GM06990 (cell line): Measurements from ENCODE around the gene ART4.

Source experiments
- DNase-seq: peaks from one replicate; pipeline ENCODE4 v3.0.0-alpha.2; 2011; ENCODE audit not compliant: insufficient read length; ENCODE audit errors: extremely low read depth
- H3K27me3 ChIP-seq: replicated peaks from 2 replicates; pipeline ENCODE4 v1.6.0; 2011; ENCODE audit warnings: low read length; ENCODE audit not compliant: control insufficient read depth, insufficient read depth
- H3K36me3 ChIP-seq: 2 replicates; pipeline ENCODE4 v1.5.1; 2011; ENCODE audit warnings: low read length; ENCODE audit not compliant: control insufficient read depth, insufficient read depth
- H3K4me3 ChIP-seq: replicated peaks from 2 replicates; pipeline ENCODE4 v1.5.1; 2011; ENCODE audit warnings: low read depth, mild to moderate bottlenecking, control low read depth, low read length
- CTCF ChIP-seq: IDR thresholded peaks from 2 replicates; pipeline ENCODE4 v1.5.1; 2011; ENCODE audit warnings: low read length, control low read depth, mild to moderate bottlenecking, inconsistent platforms; ENCODE audit not compliant: insufficient read depth, poor library complexity, severe bottlenecking

Gene ART4

GRCh38 chr12:14868916-14869506, 25.7 kb upstream of the ART4 start:
- Histone ChIP-seq H3K36me3 (no peaks in the 10 kb centered on the region), H3K4me3 (no peak overlapping the region), H3K27me3 (no peaks in the 10 kb centered on the region)
- no peak for DNase-seq
- no peak for TF ChIP-seq CTCF

GRCh38 chr12:14860490-14860889, 17.2 kb upstream of the ART4 start:
- Histone ChIP-seq H3K27me3 (no peaks in the 10 kb centered on the region), H3K36me3 (no peaks in the 10 kb centered on the region), H3K4me3 (no peak overlapping the region)
- no peak for DNase-seq
- no peak for TF ChIP-seq CTCF

- no peak overlapping the region for H3K4me3 ChIP-seq
- DNase-seq: no peak
- no peaks in the 10 kb centered on the region for H3K27me3 ChIP-seq
- no peaks in the 10 kb centered on the region for H3K36me3 ChIP-seq
- no peak for TF ChIP-seq CTCF
Measured at GRCh38 chr12:14858513-14858912, 15.2 kb upstream of the ART4 start.

- Histone ChIP-seq H3K36me3 (no peaks in the 10 kb centered on the region), H3K4me3 (no peak overlapping the region), H3K27me3 (no peaks in the 10 kb centered on the region)
- TF ChIP-seq CTCF: no peak
- no peak for DNase-seq
Measured at GRCh38 chr12:14854586-14855183, 11.4 kb upstream of the ART4 start.

GRCh38 chr12:14853961-14854360, 10.6 kb upstream of the ART4 start:
- no peak for TF ChIP-seq CTCF
- H3K36me3 ChIP-seq: no peaks in the 10 kb centered on the region
- no peak for DNase-seq
- no peak overlapping the region for H3K4me3 ChIP-seq
- H3K27me3 ChIP-seq: no peaks in the 10 kb centered on the region
